Mesodermal cell (in vitro differentiated cells): Measurements from ENCODE around the gene ZNRF3.

Experiments
- H3K27ac ChIP-seq: 2 replicates; pipeline ENCODE4 v1.7.0; 2013; ENCODE audit warnings: mild to moderate bottlenecking, low read depth, low read length, moderate library complexity; ENCODE audit not compliant: severe bottlenecking
- H3K36me3 ChIP-seq: 2 replicates; pipeline ENCODE4 v1.7.1; 2013; ENCODE audit warnings: mild to moderate bottlenecking, low read length, moderate library complexity; ENCODE audit not compliant: control insufficient read depth, insufficient read depth
- H3K4me1 ChIP-seq: one replicate; pipeline ENCODE4 v1.7.1; 2013; ENCODE audit warnings: mild to moderate bottlenecking, low read length; ENCODE audit not compliant: insufficient read depth, control insufficient read depth, poor library complexity, severe bottlenecking
- H3K4me3 ChIP-seq: 2 replicates; pipeline ENCODE4 v1.7.0; 2013; ENCODE audit warnings: low read length, control low read depth, mild to moderate bottlenecking; ENCODE audit not compliant: insufficient read depth, poor library complexity, severe bottlenecking; ENCODE audit errors: extremely low read depth
- H3K9me3 ChIP-seq: 2 replicates; pipeline ENCODE4 v1.7.1; 2013; ENCODE audit warnings: mild to moderate bottlenecking, low read length, moderate library complexity; ENCODE audit not compliant: control insufficient read depth
- WGBS, 2 experiments: methylation state at CpG; one replicate each; pipeline ENCODE4 v1.1.5; 2013; ENCODE audit warnings: missing lambda C conversion rate in 2 of 2; ENCODE audit not compliant: insufficient coverage in 2 of 2; 5-methylcytosine and 5-hydroxymethylcytosine counted together

ZNRF3 gene

GRCh38 chr22:29093030-29093429 lies 209.7 kb downstream of the ZNRF3 start:
- Histone ChIP-seq H3K4me1 (peaks cover 21% of the 10 kb centered on the region), H3K36me3 (no peaks in the 10 kb centered on the region), H3K9me3 (no peaks in the 10 kb centered on the region), H3K4me3 (no peak overlapping the region), H3K27ac (no peak overlapping the region)
- 91 to 100% methylated on average over 1 of the region's 1 CpG for WGBS, 2 experiments

GRCh38 chr22:29093501-29094300 lies 210.3 kb downstream of the ZNRF3 start:
- H3K36me3 ChIP-seq, result no peaks in the 10 kb centered on the region
- no peak overlapping the region for H3K4me3 ChIP-seq
- H3K9me3 ChIP-seq, result no peaks in the 10 kb centered on the region
- peak overlapping the region; percentile 51 for H3K27ac ChIP-seq
- WGBS, 2 experiments, result 87 to 88% methylated on average over 3 of the region's 4 CpGs
- peaks cover 21% of the 10 kb centered on the region for H3K4me1 ChIP-seq

GRCh38 chr22:29095459-29095858 lies 212.1 kb downstream of the ZNRF3 start:
- Histone ChIP-seq H3K4me3 (no peak overlapping the region), H3K4me1 (peaks cover 21% of the 10 kb centered on the region), H3K36me3 (no peaks in the 10 kb centered on the region), H3K27ac (no peak overlapping the region), H3K9me3 (no peaks in the 10 kb centered on the region)
- 100% methylated on average over 1 to 2 of the region's 2 CpGs for WGBS, 2 experiments

GRCh38 chr22:29096736-29097669 lies 213.6 kb downstream of the ZNRF3 start:
- H3K9me3 ChIP-seq, result no peaks in the 10 kb centered on the region
- no peak overlapping the region for H3K4me3 ChIP-seq
- no peaks in the 10 kb centered on the region for H3K36me3 ChIP-seq
- peaks cover 21% of the 10 kb centered on the region for H3K4me1 ChIP-seq
- H3K27ac ChIP-seq, result peak overlapping the region; percentile 33
- WGBS, 2 experiments, result 76 to 83% methylated on average over 5 to 9 of the region's 13 CpGs

- 86 to 100% methylated on average over 2 of the region's 2 CpGs for WGBS, 2 experiments
- H3K27ac ChIP-seq, result no peak overlapping the region
Measured at GRCh38 chr22:29098296-29098695, 214.9 kb downstream of the ZNRF3 start.

GRCh38 chr22:29102300-29102699 lies 218.9 kb downstream of the ZNRF3 start:
- Histone ChIP-seq H3K4me1 (peaks cover 6% of the 10 kb centered on the region), H3K4me3 (no peak overlapping the region), H3K9me3 (no peaks in the 10 kb centered on the region), H3K27ac (no peak overlapping the region), H3K36me3 (no peaks in the 10 kb centered on the region)
- WGBS, 2 experiments, result 92% methylated on average over 2 of the region's 2 CpGs; no CpG with 5 or more reads in 1 of the 2 experiments

More at GRCh38 chr22:29098296-29098695, 214.9 kb downstream of the ZNRF3 start:
- H3K36me3 ChIP-seq, result no peaks in the 10 kb centered on the region
- H3K9me3 ChIP-seq, result no peaks in the 10 kb centered on the region
- H3K4me3 ChIP-seq, result no peak overlapping the region
- H3K4me1 ChIP-seq, result peaks cover 16% of the 10 kb centered on the region

- Histone ChIP-seq H3K4me1 (peaks cover 10% of the 10 kb centered on the region), H3K36me3 (no peaks in the 10 kb centered on the region), H3K27ac (no peak overlapping the region), H3K4me3 (no peak overlapping the region), H3K9me3 (no peaks in the 10 kb centered on the region)
- 71 to 73% methylated on average over 1 of the region's 1 CpG for WGBS, 2 experiments
Measured at GRCh38 chr22:29103121-29103520, 219.7 kb downstream of the ZNRF3 start.

- 100% methylated on average over 1 of the region's 2 CpGs; no CpG with 5 or more reads in 1 of the 2 experiments for WGBS, 2 experiments
- H3K36me3 ChIP-seq, result no peaks in the 10 kb centered on the region
- H3K4me1 ChIP-seq, result peaks cover 28% of the 10 kb centered on the region
- H3K9me3 ChIP-seq, result no peaks in the 10 kb centered on the region
- no peak overlapping the region for H3K4me3 ChIP-seq
- H3K27ac ChIP-seq, result no peak overlapping the region
Measured at GRCh38 chr22:29105468-29105867, 222.1 kb downstream of the ZNRF3 start.

- Histone ChIP-seq H3K4me1 (peaks cover 28% of the 10 kb centered on the region), H3K4me3 (no peak overlapping the region), H3K36me3 (no peaks in the 10 kb centered on the region), H3K27ac (no peak overlapping the region), H3K9me3 (no peaks in the 10 kb centered on the region)
- WGBS, 2 experiments, result 28 to 62% methylated on average over 2 to 3 of the region's 4 CpGs
Measured at GRCh38 chr22:29106839-29107238, 223.5 kb downstream of the ZNRF3 start.
